Measurements from ENCODE around the gene PHETA1.

Gene PHETA1

DNA sequence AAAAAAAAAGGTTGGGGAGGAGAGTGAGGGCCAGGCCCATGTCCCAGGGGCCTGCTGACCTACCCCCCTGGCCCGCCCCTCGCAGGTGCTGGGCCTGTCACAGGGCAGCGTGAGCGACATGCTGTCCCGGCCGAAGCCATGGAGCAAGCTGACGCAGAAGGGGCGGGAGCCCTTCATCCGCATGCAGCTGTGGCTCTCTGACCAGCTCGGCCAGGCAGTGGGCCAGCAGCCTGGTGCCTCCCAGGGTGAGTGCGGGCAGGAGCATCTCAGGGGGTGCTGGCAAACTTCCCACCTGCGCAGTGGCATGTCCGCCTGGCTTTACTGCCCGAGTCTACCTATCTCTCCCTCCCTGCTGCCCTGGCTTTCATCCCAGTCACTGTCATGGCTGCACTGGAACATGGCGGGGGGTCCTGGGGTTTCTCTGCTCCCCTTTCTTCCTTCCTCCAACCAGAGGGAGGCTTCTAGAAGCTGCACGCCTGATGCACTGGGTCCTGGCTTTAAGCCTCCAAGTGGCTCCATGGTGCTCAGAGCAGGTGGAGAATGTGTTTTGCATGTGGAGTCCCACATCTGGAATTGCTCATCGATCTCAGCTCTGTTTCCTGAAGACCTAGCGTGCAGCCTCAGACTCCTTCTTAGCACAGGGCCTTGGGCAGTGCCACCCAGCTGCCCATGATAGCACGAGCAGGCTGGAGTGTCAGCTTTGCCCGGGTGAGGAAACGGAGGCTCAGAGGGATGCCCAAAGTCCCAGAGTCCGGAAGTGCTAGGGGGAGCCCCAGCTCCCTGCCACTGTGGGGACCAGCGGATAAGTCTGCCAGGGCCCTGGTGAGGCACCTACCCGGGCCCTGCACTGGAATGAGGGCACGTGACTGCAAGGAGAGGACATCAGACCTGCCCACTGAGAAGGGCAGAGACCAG is 46.3 kb downstream of the PHETA1 start:
- DNase-seq (ENCODE audit: low read depth), result no peak

DNA sequence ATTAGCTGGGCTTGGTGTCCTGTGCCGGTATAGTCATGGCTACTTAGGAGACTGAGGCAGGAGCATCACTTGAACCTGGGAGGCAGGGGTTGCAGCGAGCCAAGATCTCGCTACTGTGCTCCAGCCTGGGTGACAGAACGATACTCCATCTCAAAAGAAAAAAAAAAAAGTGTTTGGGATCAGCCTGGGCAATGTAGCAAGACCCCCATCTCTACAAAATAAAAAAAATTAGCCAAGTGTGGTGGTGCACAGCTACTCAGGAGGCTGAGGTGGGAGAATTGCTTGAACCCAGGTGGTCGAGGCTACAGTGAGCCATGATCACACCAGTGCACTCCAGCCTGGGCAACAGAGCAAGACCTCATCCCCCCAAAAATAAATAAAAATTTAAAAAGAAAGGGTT is 47.6 kb downstream of the PHETA1 start:
- DNase-seq (ENCODE audit: low read depth), result no peak

DNA sequence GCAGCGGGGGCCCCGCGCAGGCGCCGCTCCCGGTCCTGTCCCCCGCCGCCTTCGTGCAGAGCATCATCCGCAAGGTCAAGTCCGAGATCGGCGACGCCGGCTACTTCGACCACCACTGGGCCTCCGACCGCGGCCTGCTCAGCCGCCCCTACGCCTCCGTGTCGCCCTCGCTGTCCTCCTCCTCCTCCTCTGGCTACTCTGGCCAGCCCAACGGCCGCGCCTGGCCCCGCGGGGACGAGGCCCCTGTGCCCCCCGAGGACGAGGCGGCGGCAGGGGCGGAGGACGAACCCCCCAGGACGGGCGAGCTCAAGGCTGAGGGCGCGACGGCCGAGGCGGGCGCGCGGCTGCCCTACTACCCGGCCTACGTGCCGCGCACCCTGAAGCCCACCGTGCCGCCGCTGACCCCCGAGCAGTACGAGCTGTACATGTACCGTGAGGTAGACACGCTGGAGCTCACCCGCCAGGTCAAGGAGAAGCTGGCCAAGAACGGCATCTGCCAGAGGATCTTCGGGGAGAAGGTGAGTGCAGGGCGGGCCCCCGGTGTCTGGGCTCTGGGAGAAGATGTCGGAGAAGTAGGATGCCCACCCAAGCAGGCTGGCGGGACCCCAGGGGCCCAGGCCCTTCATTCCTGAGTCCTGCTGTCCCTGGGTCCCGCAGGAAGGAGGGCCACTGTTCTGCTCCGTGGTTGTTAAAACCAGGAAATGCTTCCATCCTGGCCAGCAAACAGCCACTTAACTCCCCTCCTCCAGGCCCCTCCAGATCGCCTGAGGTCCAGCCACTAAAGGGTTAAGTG is 48.4 kb downstream of the PHETA1 start:
- DNase-seq (ENCODE audit: low read depth), result no peak

DNA sequence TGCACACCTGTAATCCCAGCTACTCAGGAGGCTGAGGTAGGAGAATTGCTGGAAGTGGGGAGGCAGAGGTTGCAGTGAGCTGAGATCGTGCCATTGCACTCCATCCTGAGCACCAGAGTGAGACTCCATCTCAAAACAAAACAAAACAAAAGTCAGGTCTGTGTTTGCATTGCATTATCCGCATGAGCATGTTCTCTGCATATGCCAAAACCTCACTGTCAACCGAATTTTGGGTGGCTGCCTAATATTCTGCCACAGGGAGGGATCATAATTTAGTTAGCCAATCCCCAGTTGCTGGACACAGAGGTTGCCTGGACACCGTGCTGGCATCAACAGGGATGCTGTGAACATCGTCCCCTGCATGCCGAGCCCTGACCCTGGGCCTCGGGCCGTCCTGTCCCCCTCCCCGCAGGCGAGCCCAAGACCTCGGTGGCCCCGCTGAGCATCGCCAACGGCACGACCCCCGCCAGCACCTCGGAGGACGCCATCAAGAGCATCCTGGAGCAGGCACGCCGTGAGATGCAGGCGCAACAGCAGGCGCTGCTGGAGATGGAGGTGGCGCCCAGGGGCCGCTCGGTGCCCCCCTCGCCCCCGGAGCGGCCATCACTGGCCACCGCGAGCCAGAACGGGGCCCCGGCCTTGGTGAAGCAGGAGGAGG is 49.2 kb downstream of the PHETA1 start:
- DNase-seq (ENCODE audit: low read depth), result no peak

DNA sequence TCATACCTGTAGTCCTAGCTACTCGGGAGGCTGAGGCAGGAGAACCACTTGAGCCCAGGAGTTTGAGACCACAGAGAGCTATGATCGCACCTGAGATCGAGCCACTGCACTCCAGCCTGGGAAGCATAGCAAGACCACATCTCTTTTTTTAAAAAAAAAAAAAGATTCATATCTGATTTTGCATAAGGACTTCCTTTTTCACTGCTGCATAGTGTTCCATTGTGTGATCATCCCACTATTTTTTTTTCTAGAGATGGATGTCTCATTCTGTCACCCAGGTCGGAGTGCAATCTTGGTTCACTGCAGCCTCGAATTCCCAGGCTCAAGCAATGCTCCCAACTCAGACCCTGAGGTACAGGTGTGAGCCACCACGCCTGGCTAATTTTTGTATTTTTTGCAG is 50.4 kb downstream of the PHETA1 start:
- no peak for DNase-seq (ENCODE audit: low read depth)

DNA sequence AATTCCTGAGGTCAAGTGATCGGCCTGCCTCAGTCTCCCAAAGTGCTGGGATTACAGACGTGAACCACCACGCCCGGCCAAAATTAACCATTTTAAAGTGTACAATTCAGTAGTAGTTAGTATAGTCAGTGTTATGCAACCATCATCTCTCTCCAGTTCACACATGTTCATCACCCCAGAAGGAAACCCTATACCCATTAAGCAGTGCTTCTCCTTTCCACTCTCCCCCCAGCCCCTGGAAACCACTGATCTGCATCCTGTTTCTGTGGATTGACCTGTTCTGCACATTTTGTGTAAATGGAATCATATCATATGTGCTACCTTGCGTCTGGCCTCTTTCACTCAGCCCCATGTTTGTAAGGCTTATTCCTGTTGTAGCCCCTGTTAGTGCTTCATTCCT is 52.2 kb downstream of the PHETA1 start:
- DNase-seq (ENCODE audit: low read depth), result no peak

DNA sequence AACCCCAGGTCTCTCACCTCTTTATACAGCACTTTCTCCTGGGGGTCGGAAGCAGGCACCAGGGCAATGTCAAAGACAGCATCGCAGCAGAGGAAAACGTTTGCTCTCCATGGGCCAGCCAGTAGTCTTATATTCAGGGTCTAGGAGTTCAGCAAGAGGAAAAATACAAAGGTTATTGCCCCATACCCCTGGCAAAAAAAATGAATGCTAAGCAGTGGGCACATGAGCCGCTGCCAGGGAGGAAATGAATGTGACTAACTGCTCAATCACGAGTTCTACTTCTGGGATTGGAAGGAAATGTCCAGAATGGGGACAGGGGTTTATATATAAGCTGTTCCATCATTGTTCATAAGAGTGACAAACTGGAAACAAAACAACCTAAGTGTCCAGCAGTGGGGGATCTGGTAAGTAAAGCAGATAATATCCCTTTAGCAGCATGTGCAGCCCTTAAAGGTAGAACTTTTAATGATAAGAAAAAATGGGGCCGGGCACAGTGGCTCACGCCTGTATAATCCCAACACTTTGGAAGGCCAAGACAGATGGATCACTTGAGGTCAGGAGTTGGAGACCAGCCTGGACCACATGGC is 53.8 kb downstream of the PHETA1 start:
- no peak for DNase-seq (ENCODE audit: low read depth)

DNA sequence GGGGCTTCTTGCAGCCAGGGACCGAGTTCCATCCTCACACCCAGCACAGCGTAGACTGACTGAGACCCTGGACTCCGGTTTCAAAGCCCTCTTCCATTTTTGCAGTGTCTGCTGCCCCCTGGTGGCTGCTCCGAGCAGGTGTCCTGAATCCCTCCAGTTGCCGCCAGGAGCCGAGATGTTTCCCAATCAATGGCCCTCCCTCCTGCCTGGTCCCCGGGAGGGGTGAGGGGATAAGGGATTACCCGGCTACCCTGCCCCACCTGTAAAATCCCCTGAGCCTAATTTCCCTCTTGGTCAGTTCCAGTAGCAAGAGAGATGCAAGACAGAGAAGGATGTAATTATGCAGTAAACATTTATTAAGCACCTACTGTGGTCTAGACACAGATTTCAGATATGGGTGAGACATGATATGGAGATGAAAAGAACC is 55.0 kb downstream of the PHETA1 start:
- DNase-seq (ENCODE audit: low read depth), result peak; percentile 27

DNA sequence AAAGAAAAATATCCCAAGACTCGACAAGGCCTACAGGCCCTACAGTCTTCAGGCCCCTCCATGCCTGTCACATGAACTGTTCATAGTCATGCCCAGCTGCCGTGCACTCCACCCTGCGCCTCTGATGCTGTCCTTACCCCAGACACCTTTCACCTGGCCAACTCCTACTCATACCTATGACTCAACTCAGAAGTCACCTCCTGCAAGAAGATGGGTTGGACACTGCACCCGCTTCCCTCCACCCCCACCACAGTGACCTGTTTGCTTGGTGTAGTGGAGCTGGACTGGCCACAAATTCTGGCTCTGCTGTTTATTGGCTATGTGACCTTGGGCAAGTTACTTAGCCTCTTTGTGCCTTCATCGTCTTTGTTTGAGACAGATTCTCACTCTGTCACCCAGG is 56.2 kb downstream of the PHETA1 start:
- DNase-seq (ENCODE audit: low read depth), result no peak

DNA sequence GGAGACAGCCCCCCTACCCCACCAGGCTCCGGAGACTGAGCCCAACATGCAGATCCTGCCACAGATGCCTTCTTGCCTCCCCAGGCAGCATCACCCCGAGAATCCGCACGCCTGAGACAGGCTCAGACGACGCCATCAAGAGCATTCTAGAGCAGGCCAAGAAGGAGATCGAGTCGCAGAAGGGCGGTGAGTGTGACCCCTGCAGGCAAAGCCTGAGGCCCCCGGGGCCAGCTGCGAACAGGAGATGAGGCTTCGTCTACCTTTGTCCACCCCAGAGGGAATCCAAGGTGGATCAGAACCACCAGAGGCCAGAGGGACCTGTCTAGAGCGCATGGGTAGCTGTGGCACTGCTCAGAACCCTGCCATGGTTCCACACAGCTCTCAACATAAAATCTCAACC is 56.9 kb downstream of the PHETA1 start:
- DNase-seq (ENCODE audit: low read depth), result no peak

DNA sequence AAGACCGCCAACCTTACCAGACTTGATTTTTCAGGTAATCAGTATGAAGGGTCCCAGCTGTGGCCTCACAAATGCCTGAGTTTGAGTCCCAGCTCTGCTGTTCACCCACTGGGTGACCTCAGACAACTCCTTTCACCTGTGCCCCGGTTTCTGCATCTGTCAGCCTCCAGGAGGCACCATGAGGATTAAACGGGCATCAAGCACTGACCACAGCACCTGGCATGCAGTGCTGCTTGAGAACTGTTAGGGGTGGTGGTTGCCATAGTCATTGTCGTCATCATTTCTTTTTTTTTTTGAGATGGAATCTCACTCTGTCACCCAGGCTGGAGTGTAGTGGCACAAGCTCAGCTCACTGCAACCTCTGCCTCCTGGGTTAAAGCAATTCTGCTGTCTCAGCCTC is 57.9 kb downstream of the PHETA1 start:
- DNase-seq (ENCODE audit: low read depth), result no peak
